ENCODE measurements around the gene TRMT44.

- TF ChIP-seq CTCF (IDR thresholded peaks at IDR 0.05) (no peak), POLR2A (IDR thresholded peaks at IDR 0.05) (no peak)
These were observed 25.3 kb downstream of the TRMT44 start for GRCh38 chr4:8465615-8466611.

Measured in adrenal gland (tissue), 5 donors.